Peyer's patch (tissue), 4 donors: ENCODE measurements around the gene TET1. TPM values are rescaled to one million over a fixed set of nuclear protein-coding genes. Genes with fewer than 3 reads are reported as not detected.

Experiments
- DNase-seq, 3 donors: peaks; one replicate each; pipeline ENCODE4 v3.0.0-alpha.2; 2017 to 2019
- H3K27ac ChIP-seq, 4 donors: fragments of 200-600 bp; sonication (generic); one replicate each; pipeline ENCODE4 v1.5.1; 2016 to 2019
- H3K27me3 ChIP-seq, 2 donors: fragments of 200-600 bp; sonication (generic); one replicate each; pipeline ENCODE4 v1.5.1; 2019
- H3K36me3 ChIP-seq, 3 donors: fragments of 200-600 bp; sonication (generic); one replicate each; pipeline ENCODE4 v1.5.1; 2016 to 2019
- H3K4me1 ChIP-seq, 4 donors: fragments of 200-600 bp; sonication (generic); one replicate each; pipeline ENCODE4 v1.5.1; 2016 to 2019
- H3K4me3 ChIP-seq, 4 donors: fragments of 200-600 bp; sonication (generic); 1 replicate in 3 of 4; 2 replicates in 1 of 4; pipeline ENCODE4 v1.5.1; 2016 to 2019; ENCODE audit warnings: mild to moderate bottlenecking in 1 of 4
- H3K9me3 ChIP-seq, 4 donors: fragments of 200-600 bp; sonication (generic); one replicate each; pipeline ENCODE4 v1.5.1; 2016 to 2019; ENCODE audit warnings: mild to moderate bottlenecking in 1 of 4
- POLR2A ChIP-seq, 2 donors: fragments of 450-650 bp; IDR thresholded peaks; one replicate each; pipeline ENCODE4 v1.5.1; 2017; ENCODE audit warnings: antibody characterized with exemption in 2 of 2, mild to moderate bottlenecking in 2 of 2, moderate library complexity in 2 of 2
- total RNA-seq, 4 donors: library from RNA; depleted of rRNA; stranded (reverse); fragments of >200 nt; gene quantifications; one replicate each; pipeline ENCODE4 v1.1.0, GENCODE V29; 2016
- TF ChIP-seq, protein P1 (sequence below), 6 experiments: fragments of 450-650 bp in 4 of 6; fragments of 200-600 bp in 2 of 6; sonication (generic) in 1 of 6; IDR thresholded peaks; one replicate each; pipeline ENCODE4 v1.5.1; 2017 to 2019; ENCODE audit warnings: antibody characterized with exemption in 6 of 6, mild to moderate bottlenecking in 3 of 6, moderate library complexity in 1 of 6

The TET1 gene
- total RNA-seq, 4 donors from 2014 or later = 1.1 to 3.3 (median 1.4) TPM

DNA sequence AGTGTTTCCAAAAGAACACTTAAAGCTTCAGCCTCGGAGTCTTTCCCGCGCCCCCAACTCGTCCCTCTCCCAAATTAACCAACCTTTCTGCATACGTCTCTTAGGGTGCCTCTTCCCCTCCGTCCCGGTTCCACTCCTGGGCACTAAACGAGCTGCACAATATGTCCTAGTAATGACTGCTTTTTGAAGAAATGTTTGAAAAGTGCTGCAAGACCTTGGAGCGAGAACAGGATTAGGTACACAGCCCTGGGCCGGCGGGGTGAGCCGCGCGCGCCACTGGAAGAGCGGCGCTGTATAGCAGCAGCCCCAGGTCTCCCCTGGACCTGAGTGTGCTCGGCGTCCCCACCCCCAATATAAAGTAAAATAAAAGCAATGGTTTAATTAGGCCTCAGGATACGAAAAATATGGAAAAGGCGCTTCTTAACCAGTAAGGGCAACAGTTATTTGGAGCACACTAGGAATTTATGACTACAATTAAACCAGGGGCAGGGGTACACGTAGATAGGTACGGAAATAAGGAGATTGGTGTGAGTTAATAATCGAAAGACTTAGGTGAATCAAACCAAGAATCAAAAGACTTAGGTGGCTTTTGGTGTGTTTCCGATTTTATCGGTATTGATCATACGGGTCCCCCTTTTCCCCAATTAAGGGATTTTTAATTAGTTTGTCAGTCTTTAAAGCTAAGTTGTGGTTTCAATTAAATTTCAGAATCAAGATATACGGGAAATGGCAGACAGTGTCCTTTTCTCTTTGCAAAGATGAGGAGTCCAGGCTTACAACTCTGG lies 1.9 kb downstream of the TET1 start:
- H3K4me3 ChIP-seq = peak overlapping the region; percentile 45 to 87 (median 60)
- no peaks in the 10 kb centered on the region for H3K9me3 ChIP-seq
- peaks cover 0 to 4% of the 10 kb centered on the region in 2 donors for H3K27me3 ChIP-seq
- peaks cover 0 to 15% (median 5%) of the 10 kb centered on the region in 4 donors for H3K4me1 ChIP-seq
- no peak overlapping the region for H3K27ac ChIP-seq
- no peaks in the 10 kb centered on the region for H3K36me3 ChIP-seq
- DNase-seq = no peak
- TF ChIP-seq, protein P1, sequence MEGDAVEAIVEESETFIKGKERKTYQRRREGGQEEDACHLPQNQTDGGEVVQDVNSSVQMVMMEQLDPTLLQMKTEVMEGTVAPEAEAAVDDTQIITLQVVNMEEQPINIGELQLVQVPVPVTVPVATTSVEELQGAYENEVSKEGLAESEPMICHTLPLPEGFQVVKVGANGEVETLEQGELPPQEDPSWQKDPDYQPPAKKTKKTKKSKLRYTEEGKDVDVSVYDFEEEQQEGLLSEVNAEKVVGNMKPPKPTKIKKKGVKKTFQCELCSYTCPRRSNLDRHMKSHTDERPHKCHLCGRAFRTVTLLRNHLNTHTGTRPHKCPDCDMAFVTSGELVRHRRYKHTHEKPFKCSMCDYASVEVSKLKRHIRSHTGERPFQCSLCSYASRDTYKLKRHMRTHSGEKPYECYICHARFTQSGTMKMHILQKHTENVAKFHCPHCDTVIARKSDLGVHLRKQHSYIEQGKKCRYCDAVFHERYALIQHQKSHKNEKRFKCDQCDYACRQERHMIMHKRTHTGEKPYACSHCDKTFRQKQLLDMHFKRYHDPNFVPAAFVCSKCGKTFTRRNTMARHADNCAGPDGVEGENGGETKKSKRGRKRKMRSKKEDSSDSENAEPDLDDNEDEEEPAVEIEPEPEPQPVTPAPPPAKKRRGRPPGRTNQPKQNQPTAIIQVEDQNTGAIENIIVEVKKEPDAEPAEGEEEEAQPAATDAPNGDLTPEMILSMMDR (IDR thresholded peaks at IDR 0.05) = no peak
- TF ChIP-seq POLR2A (IDR thresholded peaks at IDR 0.05) = no peak

DNA sequence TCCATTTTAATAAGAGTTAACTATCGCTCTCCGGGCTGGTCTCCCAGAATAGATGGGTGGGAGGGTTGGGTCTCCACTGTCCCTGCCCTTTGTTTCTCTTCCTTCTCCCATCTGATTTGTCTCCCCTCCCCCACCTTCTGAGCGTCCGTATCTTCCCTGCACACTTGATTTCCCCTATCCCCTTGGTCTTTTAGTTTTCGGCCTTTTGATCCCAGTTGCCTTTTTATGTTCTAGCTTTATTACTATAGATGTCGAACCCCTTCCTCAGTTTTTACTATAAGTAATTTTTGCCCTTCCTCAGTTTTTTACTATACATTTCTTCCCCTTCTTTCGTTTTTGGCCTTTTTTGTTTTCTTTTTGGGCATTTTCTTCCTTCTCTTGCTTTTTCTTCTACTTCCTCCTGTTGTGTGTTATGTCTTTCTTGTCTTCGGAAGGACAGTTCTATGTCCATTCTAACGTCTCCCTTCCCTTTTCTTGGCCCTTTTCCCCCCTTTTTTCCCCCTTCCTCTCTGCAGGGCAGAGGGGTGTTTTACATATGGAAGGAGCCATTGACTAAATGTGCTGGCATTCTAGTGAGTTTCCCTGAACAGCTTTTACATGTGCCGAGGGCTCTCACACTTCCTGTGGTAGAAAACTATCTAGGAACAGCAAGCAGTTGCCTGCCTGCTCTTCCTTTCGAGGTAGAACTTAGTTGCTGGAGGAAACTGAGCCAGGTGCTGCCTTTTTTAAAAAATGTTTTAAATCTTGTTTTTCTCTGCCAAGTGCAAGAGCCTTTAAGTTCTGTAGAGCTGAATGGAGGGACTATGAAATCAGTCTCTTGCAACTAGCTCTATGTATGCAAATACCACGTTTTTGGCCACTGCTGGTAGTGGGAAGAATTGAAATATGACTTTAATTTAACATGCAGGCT lies 2.8 kb downstream of the TET1 start:
- Histone ChIP-seq H3K4me3 (peak overlapping the region in 1 of 4 donors; percentile 9), H3K9me3 (no peaks in the 10 kb centered on the region), H3K36me3 (no peaks in the 10 kb centered on the region), H3K27ac (no peak overlapping the region), H3K4me1 (peaks cover 0 to 15% (median 5%) of the 10 kb centered on the region in 4 donors), H3K27me3 (peaks cover 0 to 4% of the 10 kb centered on the region in 2 donors)
- TF ChIP-seq, protein P1 (IDR thresholded peaks at IDR 0.05) = no peak
- TF ChIP-seq POLR2A (IDR thresholded peaks at IDR 0.05) = no peak
- no peak for DNase-seq

DNA sequence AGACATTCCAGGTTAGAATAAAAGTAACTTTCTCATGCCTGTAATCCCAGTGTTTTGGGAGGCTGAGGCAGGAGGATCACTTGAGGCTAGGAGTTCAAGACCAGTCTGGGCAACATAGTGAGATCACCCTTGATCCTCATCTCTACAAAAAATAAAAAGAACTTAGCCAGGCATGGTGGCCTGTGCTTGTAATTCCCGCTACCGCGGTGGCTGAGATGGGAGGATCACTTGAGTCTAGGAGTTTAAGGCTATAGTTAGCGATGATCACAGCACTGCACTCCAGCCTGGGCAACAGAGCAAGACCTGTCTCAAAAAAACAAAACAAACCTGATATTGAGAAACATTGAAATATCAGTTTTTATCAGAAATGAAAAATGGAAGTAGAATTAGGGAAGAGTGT lies 4.6 kb downstream of the TET1 start:
- Histone ChIP-seq H3K9me3 (no peaks in the 10 kb centered on the region), H3K36me3 (no peaks in the 10 kb centered on the region), H3K27ac (no peak overlapping the region), H3K4me3 (no peak overlapping the region), H3K27me3 (peaks cover 0 to 4% of the 10 kb centered on the region in 2 donors), H3K4me1 (peaks cover 0 to 12% (median 5%) of the 10 kb centered on the region in 4 donors)
- DNase-seq = no peak
- TF ChIP-seq, protein P1 (IDR thresholded peaks at IDR 0.05) = no peak
- TF ChIP-seq POLR2A (IDR thresholded peaks at IDR 0.05) = no peak

DNA sequence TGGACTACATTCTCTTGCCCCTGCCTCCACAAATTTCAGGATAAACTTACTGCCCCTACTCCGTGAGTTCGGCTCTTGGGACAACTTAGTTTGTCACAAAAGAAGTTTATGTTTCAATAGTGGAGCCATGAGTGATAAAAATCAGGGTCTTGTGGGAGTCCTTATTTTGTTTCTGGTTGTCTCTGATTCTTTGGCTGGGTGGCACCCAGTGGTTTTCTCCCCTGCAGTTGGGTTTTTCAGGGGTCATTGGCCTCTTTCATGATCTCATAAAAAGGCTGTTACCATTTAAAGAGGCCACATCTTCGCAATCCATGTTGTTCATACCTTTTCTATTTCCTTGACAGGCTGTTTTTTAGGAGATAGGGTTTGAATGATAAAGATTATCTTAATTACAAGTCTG lies 5.5 kb downstream of the TET1 start:
- H3K27me3 ChIP-seq = no peaks in the 10 kb centered on the region
- H3K27ac ChIP-seq = no peak overlapping the region
- H3K4me1 ChIP-seq = peaks cover 0 to 3% (median 3%) of the 10 kb centered on the region in 4 donors
- DNase-seq = no peak
- no peak overlapping the region for H3K4me3 ChIP-seq
- TF ChIP-seq, protein P1 (IDR thresholded peaks at IDR 0.05) = no peak
- no peak for TF ChIP-seq POLR2A (IDR thresholded peaks at IDR 0.05)
- no peaks in the 10 kb centered on the region for H3K36me3 ChIP-seq
- H3K9me3 ChIP-seq = no peaks in the 10 kb centered on the region

DNA sequence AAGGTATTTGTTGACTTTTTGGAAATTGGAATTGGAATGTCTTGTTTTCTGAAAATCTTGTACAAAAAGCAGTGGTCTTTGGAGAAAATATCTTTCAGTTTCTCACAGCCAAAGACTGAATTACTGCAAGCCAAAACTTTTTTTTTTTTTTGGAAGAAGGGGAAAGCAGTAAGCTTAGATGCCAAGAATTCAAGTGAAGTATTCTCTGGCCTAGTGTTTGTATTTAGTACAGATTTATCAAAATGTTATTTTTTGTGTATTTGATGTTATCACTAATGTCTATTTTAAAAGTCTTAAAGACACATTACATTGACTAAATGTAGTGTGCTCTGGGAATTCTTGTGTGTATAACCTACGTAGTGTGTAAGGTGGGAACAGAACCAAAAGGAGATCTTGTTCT lies 6.2 kb downstream of the TET1 start:
- no peak for DNase-seq
- no peak for TF ChIP-seq POLR2A (IDR thresholded peaks at IDR 0.05)

DNA sequence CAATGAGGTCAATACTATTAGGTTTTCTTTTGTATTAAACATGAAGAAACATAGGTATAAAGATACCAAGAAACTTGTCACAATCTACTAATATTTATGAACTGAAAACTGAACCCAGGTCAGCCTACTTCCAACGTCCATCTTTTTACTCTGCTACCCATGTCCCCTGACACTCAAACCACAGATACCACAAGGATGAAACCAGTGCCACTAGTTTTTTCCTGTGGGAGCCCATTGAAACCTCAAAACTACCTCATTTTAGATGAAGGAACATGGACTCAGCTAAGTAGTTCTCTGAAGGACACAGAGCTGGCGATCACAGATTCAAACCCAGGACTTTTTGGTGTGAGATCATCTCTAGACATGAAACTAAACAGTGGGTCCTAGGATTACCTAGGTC lies 6.8 kb downstream of the TET1 start:
- H3K27ac ChIP-seq = no peak overlapping the region
- no peak for TF ChIP-seq POLR2A (IDR thresholded peaks at IDR 0.05)
- TF ChIP-seq, protein P1 (IDR thresholded peaks at IDR 0.05) = no peak

More for the DNA sequence above, 6.2 kb downstream of the TET1 start:
- no peaks in the 10 kb centered on the region for H3K36me3 ChIP-seq
- no peaks in the 10 kb centered on the region for H3K9me3 ChIP-seq
- H3K4me3 ChIP-seq = no peak overlapping the region
- H3K4me1 ChIP-seq = peaks cover 0 to under 1% (median 0%) of the 10 kb centered on the region in 4 donors
- no peaks in the 10 kb centered on the region for H3K27me3 ChIP-seq
- H3K27ac ChIP-seq = no peak overlapping the region

More for the DNA sequence above, 6.8 kb downstream of the TET1 start:
- DNase-seq = no peak
- H3K36me3 ChIP-seq = no peaks in the 10 kb centered on the region
- no peak overlapping the region for H3K4me3 ChIP-seq
- H3K27me3 ChIP-seq = no peaks in the 10 kb centered on the region
- no peaks in the 10 kb centered on the region for H3K9me3 ChIP-seq
- no peaks in the 10 kb centered on the region for H3K4me1 ChIP-seq
